Stimulated activated CD4-positive, alpha-beta T cell treated with anti-CD3 and anti-CD28 coated beads, Interleukin-1b, Interleukin-23, amount 100 ng/mL, for 48 hours (primary cell): ENCODE results near the gene CLCN6.

Source experiments
- DNase-seq: peaks from one replicate; pipeline ENCODE4 v3.0.0-alpha.2; 2020

CLCN6 gene

DNA sequence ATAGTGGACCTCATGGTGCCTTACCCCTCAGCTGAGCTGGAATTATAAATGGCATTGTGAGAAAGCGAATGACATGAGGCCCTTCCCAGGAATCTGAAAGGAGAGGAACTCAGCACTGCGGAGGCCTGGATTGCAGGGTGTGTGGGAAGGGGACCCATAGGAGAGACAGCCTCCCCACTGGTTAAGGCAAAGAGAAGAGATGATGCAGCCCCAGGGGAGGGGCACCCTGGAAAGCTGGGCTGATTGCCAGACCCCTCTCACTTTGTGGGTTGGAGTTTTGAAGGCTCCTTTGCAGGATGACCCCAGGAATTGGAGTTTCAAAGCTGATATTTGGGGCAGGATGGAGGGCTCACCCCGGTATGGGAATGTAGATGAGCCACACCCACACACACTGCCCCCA, 50.7 kb downstream of the CLCN6 start:
- DNase-seq: no peak

DNA sequence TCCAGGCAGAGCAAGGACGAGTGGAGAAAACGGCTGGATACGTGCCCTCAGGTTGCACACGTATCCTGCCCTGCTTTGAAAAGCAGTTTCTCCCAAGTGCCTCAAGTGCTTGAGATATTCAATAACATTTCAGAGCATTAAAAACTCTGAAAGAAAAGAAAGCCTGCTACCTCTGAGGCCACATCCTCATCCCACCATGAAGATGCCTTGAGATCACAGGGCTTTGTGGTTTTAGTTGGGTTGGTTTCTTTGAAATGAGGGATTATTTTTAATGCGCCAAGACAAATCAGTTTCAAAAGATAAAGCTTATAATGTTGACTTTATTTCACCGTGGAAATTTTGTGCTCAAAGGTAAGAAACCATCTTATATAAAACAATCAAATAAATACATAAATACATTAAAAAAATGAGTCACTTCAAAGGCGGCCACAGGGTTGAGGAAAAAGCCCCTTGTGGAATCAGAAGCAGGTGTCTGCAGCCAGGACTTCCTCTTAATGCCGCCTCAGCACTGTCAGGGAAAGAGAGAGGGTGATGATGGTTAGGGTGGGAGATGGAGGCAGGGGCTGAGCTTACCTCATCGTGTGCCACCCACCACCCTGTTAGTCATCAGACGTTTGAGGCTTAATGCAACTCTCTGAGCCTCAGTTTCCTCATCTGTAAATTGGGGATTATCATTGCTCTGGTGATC, 51.3 kb downstream of the CLCN6 start:
- DNase-seq: no peak

DNA sequence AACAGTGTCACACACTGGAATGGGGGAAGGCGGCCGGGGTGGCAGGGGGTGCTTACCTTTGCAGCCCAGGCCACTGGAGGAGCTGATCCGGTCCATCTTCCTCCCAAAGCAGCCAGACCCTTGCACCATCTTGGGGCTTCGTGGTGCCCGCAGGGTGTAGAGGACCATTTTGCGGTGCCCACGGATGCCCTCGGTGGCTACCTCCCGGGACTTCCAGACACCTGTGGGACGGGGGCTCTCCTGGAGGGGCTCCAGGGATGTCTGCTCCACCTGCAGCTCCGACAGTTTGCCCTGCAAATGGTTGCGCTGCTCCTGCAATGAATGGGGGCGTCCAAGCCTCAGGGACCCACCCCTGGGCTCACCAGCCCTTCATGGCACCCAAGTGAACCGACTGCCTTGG, 52.2 kb downstream of the CLCN6 start:
- DNase-seq: no peak

DNA sequence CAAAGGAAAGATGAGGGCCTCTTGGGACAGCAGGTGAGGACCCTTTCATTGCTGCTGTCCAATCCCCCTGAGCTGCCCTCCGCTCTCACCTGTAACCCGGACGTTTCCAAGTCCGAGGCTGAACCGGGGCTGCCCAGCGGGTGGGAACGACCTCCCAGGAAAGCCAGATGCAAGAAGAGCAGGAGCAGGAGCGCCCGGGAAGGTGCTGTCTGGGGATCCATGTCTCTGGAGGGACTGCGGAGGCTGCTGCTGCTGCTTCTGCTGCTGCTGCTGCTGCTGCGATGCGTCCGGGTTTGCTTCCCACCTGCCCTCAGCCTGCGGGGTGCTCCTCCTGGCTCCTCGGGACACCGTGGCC, 52.6 kb downstream of the CLCN6 start, which contains the start of gene NPPB:
Gene NPPB, minus strand, starts transcription at position 333 of the 355 bp plus-strand sequence. Its CDS starts 112 bp downstream, at position 221.
- no peak for DNase-seq

DNA sequence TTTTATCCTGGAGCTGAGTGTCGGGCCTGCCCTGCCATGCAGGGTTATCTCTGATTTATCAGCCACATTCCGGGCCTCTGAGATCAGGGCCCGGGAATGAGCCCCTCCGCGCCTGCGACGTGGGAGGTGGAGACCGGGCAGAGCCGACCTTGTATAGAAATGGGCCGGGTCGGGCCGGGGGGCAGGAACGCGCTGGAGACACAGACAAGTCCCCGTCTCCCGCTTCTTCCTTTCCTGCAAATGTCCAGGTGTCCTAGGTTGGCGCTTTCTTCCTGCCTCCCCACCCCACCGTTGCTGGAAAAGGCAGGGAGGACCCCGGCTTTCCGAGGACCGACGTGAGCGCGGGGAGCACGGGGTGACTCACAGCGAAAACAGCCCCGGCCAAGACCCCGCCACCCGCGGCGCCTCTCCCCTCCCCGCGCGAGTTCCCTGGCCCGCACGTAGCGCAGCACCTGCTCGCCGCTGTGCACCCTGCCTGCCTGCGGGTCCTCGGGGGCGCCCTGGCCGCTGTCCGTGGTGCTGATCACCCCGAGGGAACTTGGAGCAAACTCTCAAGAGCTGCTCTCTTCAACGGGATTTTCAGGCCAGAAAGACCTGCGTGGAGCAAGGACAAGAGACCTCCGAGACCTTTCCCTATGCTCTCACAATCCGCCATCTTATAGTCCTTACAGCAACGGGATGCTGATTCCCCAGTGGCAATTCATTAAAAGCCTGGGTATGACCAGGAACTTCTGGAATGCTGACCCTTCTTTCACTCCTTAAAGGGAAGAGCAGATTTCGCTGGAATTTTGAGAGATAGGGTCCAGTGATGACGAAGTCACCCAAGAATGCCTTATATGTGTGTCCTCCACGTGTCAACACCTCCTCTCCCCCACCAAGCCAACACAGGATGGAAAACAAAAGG, 53.2 kb downstream of the CLCN6 start:
- DNase-seq: peak; percentile 67

DNA sequence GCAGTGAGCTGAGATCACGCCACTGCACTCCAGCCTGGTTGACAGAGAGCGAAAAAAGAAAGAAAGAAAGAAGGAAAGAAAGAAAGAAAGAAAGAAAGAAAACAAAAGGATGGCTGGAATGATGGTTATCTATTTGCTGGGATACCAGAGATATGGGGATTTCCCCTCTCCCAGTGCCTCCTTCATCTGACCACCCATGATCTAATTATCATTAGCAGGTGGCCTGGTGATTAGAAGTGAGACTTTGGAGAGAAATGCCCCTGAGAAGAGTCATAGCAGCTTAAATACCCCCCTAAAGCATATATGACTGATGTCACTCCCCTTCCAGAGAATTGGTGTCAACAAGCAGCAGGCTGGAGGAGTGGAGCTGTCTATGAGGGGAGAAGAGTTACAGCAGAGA, 54.1 kb downstream of the CLCN6 start:
- DNase-seq: no peak

DNA sequence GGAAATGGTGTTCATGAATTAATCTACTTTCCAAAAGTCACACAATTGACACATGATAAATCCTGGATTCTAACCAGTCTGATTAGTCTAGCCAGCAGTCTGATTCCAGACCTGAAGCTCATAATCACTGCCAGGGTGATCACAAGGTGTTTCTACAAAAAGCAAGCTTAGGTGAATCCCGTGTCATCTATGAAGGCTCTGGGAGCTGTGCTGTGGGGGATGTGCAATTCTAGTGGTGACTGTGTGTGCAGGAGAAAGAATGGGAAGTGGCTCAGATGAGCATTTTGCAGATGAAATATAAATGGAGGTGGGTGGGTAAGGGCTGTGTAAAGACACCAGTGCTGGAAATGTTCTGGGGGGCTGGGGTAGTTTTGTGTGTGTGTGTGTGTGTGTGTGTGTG, 54.6 kb downstream of the CLCN6 start:
- no peak for DNase-seq

DNA sequence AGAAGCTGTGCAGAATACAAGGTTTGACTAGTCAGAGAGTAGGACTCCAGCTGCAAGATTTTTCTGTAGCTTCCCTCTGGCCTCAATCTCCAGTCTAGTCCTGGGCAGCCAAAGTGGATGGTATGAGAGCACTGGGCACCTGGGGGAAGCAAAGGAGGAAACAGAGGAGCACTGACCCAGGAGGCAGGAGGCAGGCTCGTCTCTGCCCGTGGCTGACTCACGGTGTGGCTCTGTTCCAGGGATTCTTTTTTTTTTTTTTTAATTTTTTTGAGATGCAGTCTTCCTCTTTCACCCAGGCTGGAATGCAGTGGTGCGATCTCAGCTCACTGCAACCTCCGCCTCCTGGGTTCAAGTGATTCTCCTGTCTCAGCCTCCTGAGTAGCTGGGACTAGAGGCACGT, 56.9 kb downstream of the CLCN6 start:
- DNase-seq: no peak

DNA sequence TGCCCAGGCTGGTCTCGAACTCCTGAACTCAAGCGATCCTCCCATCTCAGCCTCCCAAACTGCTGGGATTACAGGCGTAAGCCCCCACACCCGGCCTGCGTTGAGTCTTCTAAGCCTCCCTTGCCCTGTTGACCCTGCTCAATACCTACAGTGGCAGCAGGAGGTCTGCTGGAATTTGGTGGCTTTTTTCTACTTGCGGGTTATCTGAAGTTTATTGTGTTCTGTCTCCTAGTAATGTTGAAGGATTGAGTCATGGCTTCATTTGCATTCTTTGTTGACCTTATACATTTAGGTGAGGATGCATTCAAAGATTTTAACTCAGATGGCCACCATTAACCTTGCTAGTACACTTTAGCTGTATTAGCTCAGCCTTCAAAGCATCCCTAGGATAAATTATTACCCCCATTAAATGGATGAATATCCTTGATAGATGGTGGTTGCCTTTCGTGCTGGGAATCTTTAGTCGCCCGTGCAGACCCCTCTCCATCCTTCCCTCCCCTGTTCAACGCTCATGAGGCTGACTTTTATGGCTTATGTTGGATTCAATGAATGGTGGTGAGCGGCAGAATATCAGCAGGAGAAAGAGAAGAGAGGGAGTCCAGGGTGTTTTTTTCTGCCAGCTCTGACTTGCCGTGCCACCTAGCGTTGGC, 62.5 kb downstream of the CLCN6 start:
- DNase-seq: no peak

DNA sequence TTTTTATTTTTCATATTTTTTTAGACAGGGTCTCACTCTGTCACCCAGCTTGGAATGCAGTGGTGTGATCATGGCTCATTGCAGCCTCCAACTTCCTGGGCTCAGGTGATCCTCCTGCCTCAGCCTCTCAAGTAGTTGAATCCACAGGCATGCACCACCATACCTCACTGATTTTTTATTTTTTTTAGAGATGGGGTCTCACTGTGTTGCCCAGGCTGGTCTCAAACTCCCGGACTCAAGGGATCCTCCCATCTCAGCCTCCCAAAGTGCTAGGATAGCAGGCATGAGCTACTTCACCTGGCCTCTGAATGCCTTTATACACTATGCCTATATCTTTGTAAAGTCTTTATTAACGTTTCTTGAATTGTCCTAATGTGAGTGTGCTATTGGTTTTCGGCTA, 63.1 kb downstream of the CLCN6 start:
- no peak for DNase-seq

DNA sequence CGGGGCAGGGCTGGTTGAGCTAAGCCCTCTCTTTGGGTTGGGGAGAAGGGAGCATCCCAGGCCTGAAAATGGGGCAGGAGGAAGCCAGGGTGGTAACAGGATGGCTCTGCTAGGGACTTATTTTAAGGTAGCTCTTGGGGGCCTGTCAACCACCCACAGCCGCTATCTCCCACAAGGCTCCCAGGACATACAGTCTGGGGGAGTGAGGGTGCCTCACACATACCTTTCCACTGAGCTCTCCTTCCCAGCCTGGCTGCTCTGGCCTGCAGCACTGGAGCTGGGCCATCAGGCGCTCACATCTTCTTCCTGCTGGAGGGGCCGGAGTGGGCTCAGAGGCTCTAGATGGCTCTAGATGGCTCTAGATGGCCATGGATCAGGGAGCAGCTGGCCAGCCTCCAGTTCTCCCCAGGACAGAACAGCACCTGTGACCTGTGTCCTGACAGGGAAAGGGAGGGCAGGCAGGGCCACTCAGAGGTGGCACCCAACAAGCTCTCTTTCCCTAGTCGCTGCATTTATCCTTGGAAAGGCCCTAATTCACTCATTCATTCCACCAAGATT, 63.7 kb downstream of the CLCN6 start:
- no peak for DNase-seq

DNA sequence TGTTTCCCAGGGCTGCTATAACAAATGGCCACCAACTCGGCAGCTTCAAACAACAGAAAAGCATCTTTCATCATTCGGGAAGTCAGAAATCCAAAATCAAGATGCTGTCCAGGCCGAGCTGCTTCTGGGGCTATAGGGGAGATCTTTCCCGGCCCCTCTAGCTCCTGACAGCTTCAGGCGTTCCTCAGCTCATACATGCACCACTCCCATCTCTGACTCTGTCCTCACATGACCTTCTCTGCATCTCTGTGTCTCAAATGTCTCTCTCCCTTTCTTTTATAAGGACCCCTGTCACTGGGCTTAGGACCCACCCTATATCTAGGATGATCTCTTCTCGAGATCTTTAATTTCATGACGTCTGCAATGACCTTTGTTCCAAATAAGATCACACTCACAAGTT, 66.6 kb downstream of the CLCN6 start:
- no peak for DNase-seq

DNA sequence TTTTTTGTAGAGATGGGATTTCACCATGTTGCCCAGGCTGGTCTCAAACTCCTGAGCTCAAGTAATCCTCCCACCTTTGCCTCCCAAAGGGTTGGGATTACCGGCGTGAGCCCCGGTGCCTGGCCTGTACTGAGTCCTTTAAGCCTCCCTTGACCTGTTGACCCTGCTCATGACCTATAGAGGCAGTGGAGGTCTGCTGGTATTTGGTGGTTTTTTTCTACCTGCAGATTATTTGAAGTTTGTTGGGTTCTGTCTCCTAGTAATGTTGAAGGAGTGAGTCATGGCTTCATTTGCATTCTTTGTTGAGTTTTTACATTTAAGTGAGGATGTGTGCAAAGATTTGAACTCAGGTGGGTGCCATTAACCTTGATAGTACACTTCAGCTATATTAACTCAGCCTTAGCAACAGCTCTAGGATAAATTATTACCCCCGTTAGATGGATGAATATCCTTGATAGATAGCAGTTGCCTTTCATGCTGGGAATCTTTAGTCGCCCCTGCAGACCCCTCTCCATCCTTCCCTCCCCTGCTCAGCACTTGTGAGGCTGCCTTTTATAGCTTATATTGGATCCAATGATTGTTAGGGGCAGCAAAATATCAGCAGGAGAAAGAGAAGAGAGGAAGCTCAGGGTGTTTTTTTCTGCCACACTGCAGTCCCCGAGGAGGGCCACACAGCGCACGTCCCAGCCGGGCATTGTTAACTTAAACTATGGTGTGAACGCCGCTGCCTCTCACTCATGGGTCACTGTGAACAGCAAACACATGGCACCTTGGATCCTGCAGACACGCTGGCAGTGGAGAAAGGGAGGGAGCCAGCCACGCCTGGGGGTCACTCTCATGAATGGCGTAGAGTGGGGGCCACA, 67.6 kb downstream of the CLCN6 start:
- no peak for DNase-seq

DNA sequence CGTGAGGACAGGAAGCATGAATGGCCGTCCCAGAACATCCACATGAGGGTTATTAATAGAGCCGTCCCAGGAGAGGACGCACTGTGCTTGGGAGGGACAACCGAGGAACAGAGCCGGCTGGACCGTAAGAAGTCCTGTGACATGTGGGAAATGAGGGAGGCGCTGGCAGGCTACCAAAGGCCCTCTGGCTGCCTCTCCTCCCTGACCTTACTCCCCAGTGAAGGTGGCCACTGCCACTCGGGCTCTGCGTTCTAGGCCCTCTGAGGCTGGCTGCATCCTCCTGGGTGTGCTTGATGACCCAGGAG, 68.2 kb downstream of the CLCN6 start:
- DNase-seq: no peak

DNA sequence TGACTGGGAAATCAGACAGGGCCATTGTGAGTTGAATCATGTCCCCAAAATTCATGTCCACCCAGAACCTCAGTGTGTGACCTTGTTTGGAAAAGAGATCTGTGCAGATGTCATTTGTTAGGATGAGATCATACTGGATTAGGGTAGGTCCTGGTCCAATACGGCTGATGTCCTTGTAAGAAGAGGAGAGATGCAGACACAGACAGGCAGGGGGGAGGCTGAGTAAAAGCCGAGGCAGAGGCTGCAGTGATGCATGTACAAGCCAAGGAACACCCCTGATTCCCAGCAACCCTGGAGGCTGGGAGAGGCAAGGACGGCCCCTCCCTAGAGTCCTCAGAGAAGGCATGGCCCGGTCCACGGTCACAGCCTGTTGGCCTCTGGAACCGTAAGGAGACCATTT, 68.6 kb downstream of the CLCN6 start:
- no peak for DNase-seq

DNA sequence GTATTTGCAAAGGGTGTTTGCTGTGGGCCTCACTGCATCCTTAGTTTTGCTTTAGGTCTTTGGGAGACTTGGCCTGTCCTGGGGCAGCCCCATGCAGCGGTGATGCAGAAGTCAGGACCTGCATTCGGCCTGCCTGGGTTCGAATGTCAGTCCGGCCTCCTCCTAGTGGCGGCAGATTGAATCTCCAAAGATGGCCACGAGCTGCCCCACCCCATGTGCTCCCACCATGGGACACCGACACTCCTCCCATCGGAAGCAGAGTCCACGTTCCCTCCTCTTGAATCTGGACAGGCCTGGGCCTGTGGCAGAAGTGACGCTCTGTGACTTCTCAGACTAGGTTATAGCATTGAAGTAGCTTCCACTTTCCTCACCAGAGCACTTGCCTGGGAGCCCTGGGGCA, 69.1 kb downstream of the CLCN6 start:
- DNase-seq: no peak

DNA sequence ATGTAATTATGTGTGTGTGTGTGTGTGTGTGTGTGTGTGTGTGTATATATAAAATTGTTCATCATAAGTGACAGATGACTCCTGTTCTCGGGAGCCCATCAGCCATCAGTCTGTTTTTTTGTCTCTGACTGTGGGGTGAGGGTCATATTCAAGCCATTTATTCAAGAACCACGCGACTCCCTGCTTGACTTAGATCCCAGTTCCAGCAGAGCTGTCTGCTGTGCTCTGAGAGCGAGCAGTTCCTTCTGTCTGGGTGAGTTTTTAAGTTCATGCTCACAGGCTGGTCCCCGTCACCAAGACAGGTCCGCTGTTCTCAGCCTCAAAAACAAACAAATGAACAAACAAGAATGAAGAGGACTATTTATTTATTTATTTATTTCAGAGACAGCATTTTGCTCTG, 71.1 kb downstream of the CLCN6 start:
- no peak for DNase-seq

DNA sequence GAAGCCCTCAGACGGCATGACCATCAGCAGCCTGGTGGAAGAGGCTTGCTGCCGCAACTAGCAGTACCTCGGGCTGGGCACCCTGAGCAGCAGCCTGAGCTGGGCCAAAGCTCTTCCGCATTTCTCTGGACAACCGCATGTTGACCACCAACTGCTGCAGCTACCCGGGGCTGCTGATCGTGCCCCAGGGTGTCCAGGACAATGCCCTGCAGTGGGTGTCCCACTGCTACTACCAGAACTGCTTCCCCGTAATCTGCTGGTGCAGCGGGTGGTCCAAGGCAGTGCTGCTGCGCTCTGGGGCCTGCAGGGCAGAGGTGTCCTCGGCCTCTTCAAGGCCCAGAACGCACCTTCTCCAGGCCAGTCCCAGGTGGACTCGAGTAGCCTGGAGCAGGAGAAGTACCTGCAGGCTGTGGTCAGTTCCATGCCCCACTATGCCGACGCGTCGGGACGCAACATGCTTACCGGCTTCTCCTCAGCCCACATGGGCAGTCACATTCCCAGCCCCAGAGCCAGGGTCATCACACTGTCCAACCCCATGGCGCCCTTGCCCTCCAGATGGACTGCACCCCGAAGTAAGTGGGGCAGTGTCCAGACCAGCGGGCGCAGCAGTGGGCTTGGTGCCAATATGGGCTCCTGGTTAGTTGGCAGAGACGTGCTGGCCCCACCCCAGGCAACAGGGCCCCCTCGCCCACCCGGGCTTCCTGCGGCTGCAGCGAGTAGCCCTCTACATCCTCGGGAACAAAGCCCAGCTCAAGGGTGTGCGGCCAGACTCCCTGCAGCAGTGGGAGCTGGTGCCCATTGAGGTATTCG, 72.3 kb downstream of the CLCN6 start:
- no peak for DNase-seq

DNA sequence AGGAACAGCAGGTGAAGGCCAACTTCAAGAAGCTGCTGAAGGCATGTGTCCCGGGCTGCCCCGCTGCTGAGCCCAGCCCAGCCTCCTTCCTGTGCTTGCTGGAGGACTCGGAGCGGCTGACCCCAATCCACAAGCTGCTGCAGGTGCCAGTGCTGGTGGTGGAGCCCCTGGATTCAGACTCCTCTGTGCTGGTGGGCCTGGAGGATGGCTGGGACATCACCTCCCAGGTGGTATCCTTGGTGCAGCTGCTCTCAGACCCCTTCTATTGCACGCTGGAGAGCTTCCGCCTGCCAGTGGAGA, 72.8 kb downstream of the CLCN6 start:
- no peak for DNase-seq

DNA sequence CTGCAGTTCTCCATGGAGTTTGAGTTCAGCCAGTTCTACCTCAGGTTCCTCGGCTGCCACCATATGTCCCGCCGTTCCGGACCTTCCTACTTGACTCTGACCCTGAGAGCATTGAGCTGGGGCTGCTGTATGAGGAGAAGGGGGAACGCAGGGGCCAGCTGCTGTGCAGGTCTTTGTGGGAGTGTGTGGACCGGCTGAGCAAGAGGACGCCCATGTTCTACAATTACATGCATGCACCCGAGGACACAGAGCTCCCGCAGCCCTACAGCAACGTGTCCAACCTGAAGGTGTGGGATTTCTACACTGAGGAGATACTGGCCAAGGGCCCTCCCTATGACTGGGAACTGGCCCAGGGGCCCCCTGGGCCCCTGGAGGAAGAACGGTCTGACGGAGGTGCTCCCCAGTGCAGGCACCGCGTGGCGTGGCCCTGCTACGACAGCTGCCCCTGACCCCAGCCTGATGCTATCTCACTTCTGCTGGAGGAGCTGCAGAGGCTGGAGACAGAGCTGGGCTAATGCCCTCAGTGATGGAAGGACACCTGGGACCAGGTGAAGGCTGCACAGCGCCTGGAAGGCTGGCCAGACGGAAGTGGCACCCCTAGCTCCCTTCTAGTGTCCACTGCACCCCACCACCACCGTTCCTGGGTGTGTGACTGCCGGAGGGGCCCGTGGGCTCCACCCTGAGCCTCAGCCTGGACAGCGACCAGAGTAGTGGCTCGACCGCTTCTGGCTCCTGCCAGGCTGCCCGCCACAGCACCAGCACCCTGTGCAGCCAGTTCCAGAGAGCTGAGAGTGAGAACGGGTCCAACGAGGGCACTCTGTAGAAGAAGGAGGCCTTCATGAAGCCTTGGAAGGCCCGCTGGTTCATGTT, 73.6 kb downstream of the CLCN6 start:
- DNase-seq: no peak

DNA sequence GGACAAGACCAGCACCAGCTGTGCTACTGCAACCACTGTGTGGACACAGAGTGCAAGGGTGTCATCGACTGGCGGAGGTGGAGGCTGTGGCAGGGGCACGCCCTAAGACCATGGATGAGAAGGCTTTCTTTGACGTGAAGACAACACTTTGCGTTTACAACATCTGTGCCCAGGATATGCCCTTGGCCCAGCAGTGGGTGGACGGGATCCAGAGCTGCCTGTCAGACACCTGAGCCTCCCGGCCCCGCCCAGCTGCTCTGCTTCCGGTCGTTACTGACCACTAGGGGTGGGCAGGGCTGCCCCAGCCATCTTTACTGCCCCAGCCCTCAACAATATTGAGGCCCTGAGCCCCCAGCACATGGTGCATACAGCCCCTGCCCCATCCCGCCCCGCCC, 74.2 kb downstream of the CLCN6 start:
- no peak for DNase-seq
